ENCODE data around the gene GLE1.

Gene GLE1

GRCh38 chr9:128528445-128529160, 24.1 kb downstream of the GLE1 start:
- DNase-seq (ENCODE audit: extremely low read depth, low read depth) = no peak

GRCh38 chr9:128529191-128529590, 24.7 kb downstream of the GLE1 start:
- TF ChIP-seq CTCF (IDR thresholded peaks at IDR 0.05; ENCODE audit: low read depth, low read length, missing control alignments) = no peak
- DNase-seq (ENCODE audit: extremely low read depth, low read depth) = no peak
- no peak overlapping the region for H3K4me3 ChIP-seq (replicated peaks; ENCODE audit: low read depth, low read length)

More at GRCh38 chr9:128528445-128529160, 24.1 kb downstream of the GLE1 start:
- TF ChIP-seq CTCF (IDR thresholded peaks at IDR 0.05; ENCODE audit: low read depth, low read length, missing control alignments) = no peak
- no peak overlapping the region for H3K4me3 ChIP-seq (replicated peaks; ENCODE audit: low read depth, low read length)

GRCh38 chr9:128532581-128532980, 28.1 kb downstream of the GLE1 start:
- DNase-seq (ENCODE audit: extremely low read depth, low read depth) = no peak
- no peak for TF ChIP-seq CTCF (IDR thresholded peaks at IDR 0.05; ENCODE audit: low read depth, low read length, missing control alignments)
- no peak overlapping the region for H3K4me3 ChIP-seq (replicated peaks; ENCODE audit: low read depth, low read length)

GRCh38 chr9:128540634-128541360, 36.3 kb downstream of the GLE1 start:
- TF ChIP-seq CTCF (IDR thresholded peaks at IDR 0.05; ENCODE audit: low read depth, low read length, missing control alignments) = no peak
- no peak for DNase-seq (ENCODE audit: extremely low read depth, low read depth)
- H3K4me3 ChIP-seq (replicated peaks; ENCODE audit: low read depth, low read length) = no peak overlapping the region

GRCh38 chr9:128546504-128546903, 42.0 kb downstream of the GLE1 start:
- no peak for TF ChIP-seq CTCF (IDR thresholded peaks at IDR 0.05; ENCODE audit: low read depth, low read length, missing control alignments)
- H3K4me3 ChIP-seq (replicated peaks; ENCODE audit: low read depth, low read length) = no peak overlapping the region
- DNase-seq (ENCODE audit: extremely low read depth, low read depth) = no peak

GRCh38 chr9:128548876-128549275, 44.4 kb downstream of the GLE1 start:
- no peak for DNase-seq (ENCODE audit: extremely low read depth, low read depth)
- H3K4me3 ChIP-seq (replicated peaks; ENCODE audit: low read depth, low read length) = no peak overlapping the region
- TF ChIP-seq CTCF (IDR thresholded peaks at IDR 0.05; ENCODE audit: low read depth, low read length, missing control alignments) = no peak
